Naive B cell (primary cell): ENCODE measurements around the gene RDM1. TPM values are rescaled to one million over a fixed set of nuclear protein-coding genes. Genes with fewer than 3 reads are reported as not detected.
A peak's percentile ranks its signal among the peaks of the same experiment; 100 is the strongest.

Experiments used
- ATAC-seq, 2 donors: fragments of 150-1000 bp; cut with Tn5 transposase; 2 replicates each; pipeline ENCODE4 v1.10.0; 2021; ENCODE audit warnings: low read depth in 2 of 2, mild to moderate bottlenecking in 2 of 2, moderate library complexity in 2 of 2
- DNase-seq: peaks from one replicate; pipeline ENCODE4 v3.0.0; 2022
- H3K27ac Mint-ChIP-seq, 6 donors: one replicate each; pipeline ENCODE4 v1.8.0; 2020 to 2022; ENCODE audit warnings: mild to moderate bottlenecking in 6 of 6, mixed read lengths in 6 of 6, moderate library complexity in 5 of 6, inconsistent platforms in 2 of 6
- H3K27me3 Mint-ChIP-seq, 3 donors: one replicate each; pipeline ENCODE4 v1.8.0; 2021 to 2022; ENCODE audit warnings: mixed read lengths in 3 of 3, mild to moderate bottlenecking in 1 of 3
- H3K36me3 Mint-ChIP-seq, 2 donors: one replicate each; pipeline ENCODE4 v1.8.0; 2020 to 2022; ENCODE audit warnings: mixed read lengths in 2 of 2, inconsistent platforms in 1 of 2, mild to moderate bottlenecking in 1 of 2
- H3K4me1 Mint-ChIP-seq, 3 donors: one replicate each; pipeline ENCODE4 v1.8.0; 2020 to 2022; ENCODE audit warnings: mixed read lengths in 3 of 3, inconsistent platforms in 1 of 3, mild to moderate bottlenecking in 1 of 3, moderate library complexity in 1 of 3
- H3K4me3 Mint-ChIP-seq, 8 donors: one replicate each; pipeline ENCODE4 v1.8.0; 2020 to 2022; ENCODE audit warnings: mild to moderate bottlenecking in 8 of 8, mixed read lengths in 8 of 8, moderate library complexity in 8 of 8, inconsistent platforms in 2 of 8
- H3K9me3 Mint-ChIP-seq, 7 donors: one replicate each; pipeline ENCODE4 v1.8.0; 2020 to 2022; ENCODE audit warnings: mixed read lengths in 7 of 7, mild to moderate bottlenecking in 5 of 7, inconsistent platforms in 2 of 7, moderate library complexity in 1 of 7
- polyA plus RNA-seq, 6 donors: library from polyadenylated mRNA; unstranded; fragments of 300-500 nt; fragmentation: Illumina TruSeq; gene quantifications; one replicate each; pipeline ENCODE4 v1.2.3, GENCODE V29; 2021; ENCODE audit warnings: low read depth in 6 of 6

Gene RDM1, protein sequence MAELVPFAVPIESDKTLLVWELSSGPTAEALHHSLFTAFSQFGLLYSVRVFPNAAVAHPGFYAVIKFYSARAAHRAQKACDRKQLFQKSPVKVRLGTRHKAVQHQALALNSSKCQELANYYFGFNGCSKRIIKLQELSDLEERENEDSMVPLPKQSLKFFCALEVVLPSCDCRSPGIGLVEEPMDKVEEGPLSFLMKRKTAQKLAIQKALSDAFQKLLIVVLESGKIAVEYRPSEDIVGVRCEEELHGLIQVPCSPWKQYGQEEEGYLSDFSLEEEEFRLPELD
- not detected for polyA plus RNA-seq

DNA sequence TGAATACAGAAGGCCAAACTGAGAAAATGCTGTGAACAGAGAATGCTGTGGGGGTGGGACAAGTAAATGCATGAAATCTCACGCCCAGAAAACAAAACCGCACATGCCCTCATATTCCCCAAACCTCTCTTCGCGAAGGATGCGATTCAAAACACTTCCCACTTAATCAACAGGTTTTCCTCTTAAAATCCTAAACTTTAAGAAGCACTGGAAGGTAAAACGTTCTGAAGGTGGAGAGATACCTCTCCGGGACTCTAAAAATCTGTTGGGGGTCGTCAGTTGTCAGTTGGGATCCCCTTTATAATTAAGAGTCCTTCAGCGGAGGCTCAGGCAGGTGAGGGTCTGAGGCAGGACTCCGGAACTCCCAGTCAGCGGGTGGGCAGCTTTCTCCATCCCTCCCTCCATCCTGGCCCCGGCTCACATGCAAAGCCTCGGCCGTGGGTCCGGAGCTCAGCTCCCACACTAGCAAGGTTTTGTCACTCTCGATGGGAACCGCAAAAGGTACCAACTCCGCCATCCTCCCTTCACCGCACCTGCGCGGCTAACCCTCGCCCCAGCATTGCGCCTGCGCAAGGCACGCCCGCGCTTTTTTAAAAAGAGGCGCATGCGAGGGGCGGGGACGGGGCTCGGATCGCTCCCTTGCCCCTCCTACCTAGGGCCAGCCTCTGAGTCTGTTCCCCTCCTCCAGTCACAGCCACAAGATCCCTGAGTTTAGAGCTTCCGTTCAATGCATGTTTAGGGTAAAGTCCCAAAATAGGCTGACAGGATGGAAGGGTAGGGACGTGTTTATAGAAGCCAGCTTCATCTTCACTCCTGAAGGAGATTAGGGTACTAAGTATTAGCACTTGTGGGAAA, at the start of gene RDM1:
RDM1 (minus strand) TSS at position 563 of the 855 bp plus-strand sequence; CDS start at position 517, 46 bp downstream.
- DNase-seq, result peak; percentile 63
- peak; percentile 94 to 95 for ATAC-seq
- H3K4me3 Mint-ChIP-seq, result peak within 1 kb of the TSS; percentile 71 to 91 (median 85)
- no peaks in the 10 kb centered on the region for H3K9me3 Mint-ChIP-seq
- no peaks in the 10 kb centered on the region for H3K36me3 Mint-ChIP-seq
- H3K4me1 Mint-ChIP-seq, result peaks cover 0 to 14% (median 10%) of the 10 kb centered on the region in 3 donors
- peaks cover 3 to 11% (median 5%) of the 10 kb centered on the region in 3 donors for H3K27me3 Mint-ChIP-seq
- peak within 1 kb of the TSS in 4 of 6 donors; percentile 24 to 86 (median 34) for H3K27ac Mint-ChIP-seq

DNA sequence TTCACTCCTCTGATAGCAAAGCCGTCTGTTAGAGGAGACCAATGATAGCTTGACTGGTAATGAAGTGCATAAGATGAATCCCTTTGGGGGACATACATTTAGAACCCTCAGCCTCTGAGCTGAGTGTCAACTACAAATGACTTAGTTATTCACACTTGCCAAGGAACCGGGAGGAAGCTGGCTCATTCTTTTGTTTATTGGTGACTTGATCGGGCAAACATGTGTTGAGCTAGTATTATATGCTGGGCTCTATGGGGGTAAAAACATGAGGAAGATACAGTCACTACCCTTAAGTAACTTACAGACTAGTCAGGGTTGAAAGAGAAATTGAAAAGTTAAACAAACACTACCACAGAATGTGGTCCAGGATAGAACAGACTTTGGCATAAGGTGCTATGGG, 47.8 kb upstream of the RDM1 start:
- Mint-ChIP-seq H3K4me3 (no peak overlapping the region), H3K27ac (no peak overlapping the region), H3K36me3 (no peaks in the 10 kb centered on the region), H3K4me1 (peaks cover 5 to 25% (median 15%) of the 10 kb centered on the region in 3 donors), H3K27me3 (peaks cover 0 to 23% (median 10%) of the 10 kb centered on the region in 3 donors), H3K9me3 (no peaks in the 10 kb centered on the region)
- ATAC-seq (no peak), DNase-seq (no peak)

DNA sequence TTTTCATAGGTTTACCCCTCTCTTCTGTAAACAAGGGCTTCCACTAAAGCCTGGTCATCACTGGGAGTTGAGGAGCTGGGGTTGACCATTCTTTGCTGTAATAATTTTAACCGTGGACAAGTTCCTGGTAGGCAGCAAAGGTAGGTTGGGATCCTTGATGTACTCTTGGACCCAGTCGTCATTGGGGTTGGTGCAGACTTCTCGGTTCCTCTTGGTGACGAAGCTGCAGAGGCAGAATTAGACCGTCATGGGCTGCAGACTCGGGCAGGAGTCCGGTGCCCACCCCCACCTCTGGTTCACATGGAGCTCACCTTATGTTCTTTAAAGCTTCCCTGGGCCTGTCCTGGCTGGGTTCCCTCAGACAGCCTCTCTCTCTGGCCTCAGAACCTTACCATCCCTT, 46.9 kb upstream of the RDM1 start:
- no peak for ATAC-seq

DNA sequence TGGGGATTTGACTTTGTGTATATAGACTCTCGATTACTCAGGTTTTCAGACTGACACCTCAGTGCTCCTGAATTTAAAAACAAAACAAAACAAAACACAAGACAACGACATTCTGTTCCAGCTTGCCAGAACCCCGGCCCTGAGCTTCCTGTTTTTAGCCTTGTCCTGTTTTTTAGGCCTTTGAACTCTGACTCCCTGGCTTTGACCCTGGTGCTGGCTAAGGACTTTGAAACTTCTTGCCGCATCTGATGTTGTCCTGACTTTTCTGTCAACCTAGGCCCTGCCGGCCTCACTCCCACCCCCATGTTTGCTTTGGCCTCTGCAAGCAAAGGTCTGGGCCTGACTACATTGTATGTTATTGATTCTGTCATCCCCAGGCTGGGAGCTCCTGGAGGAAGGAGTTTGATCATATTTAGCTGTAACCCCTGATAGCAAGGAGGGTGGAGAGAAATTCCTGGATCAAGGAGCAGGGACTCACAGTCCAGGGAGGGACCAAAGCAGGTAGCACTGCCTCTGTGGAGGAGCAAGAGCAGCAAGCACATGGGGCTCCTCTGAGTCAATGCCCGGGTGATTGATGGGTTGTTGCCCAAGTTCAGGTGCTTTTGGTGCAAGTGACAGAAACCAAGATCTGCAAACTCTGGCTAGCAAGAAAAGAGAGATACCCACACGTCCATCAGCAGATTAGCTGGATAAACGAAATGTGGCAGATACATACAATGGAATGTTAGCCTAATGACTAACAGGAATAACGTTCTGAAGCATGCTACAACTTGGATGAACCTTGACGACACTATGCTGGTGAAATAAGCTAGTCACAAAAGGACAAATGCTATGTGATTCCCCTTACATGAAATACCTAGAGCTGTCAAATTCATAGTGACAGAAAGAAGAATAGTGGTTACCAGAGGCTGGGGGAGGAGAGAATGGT, 43.0 kb upstream of the RDM1 start:
- no peak for DNase-seq
- Mint-ChIP-seq H3K9me3 (no peaks in the 10 kb centered on the region), H3K4me3 (peak overlapping the region in 1 of 8 donors; percentile 56), H3K27me3 (peaks cover 0 to 7% (median 0%) of the 10 kb centered on the region in 3 donors), H3K27ac (peak overlapping the region in 2 of 6 donors; percentile 21 to 78), H3K4me1 (peaks cover 9 to 16% (median 15%) of the 10 kb centered on the region in 3 donors), H3K36me3 (no peaks in the 10 kb centered on the region)
- ATAC-seq, result no peak

More for the DNA sequence above, 46.9 kb upstream of the RDM1 start:
- H3K27me3 Mint-ChIP-seq, result peaks cover 0 to 23% (median 10%) of the 10 kb centered on the region in 3 donors
- DNase-seq, result no peak
- no peaks in the 10 kb centered on the region for H3K36me3 Mint-ChIP-seq
- H3K4me3 Mint-ChIP-seq, result peak overlapping the region in 1 of 8 donors; percentile 54
- H3K27ac Mint-ChIP-seq, result peak overlapping the region in 2 of 6 donors; percentile 56 to 83
- peaks cover 5 to 23% (median 15%) of the 10 kb centered on the region in 3 donors for H3K4me1 Mint-ChIP-seq
- no peaks in the 10 kb centered on the region for H3K9me3 Mint-ChIP-seq

DNA sequence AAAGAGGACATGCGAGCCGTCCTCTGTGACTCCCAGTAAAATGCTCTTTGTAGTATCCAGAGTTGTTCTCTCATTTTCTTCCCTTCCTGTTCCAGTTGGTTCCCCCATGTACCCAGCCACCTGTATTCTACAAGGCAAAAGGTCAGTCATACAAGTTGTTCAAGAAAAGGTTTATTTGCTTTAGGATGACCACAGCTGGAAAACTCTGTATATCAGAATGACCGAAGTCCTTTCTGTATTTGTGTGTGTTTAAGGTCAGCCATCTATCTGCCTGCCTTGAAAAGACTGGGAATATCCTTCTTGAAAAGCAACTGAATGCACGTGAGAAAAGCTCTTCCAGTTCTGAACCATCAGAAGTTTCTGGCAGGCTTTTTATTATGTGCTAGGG, 42.4 kb upstream of the RDM1 start:
- no peak for ATAC-seq

DNA sequence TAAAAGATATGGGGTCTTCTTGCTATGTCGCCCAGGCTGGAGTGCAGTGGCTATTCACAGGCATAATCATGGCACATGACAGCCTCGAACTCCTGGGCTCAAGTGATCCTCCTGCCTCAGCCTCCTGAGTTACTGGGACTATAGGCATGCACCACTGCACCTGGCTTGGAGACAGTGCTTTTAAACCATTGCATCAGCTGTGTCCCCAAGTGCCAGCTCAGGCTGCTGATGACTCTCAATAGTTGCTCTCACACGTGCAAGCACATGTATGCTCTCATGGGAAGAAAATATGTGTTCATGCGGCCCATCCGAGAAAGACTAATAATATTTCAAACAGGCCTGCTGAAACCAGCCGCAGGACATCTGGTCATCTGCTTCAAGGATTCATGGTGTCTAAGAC, 42.0 kb upstream of the RDM1 start:
- H3K27ac Mint-ChIP-seq, result peak overlapping the region in 1 of 6 donors; percentile 63
- no peaks in the 10 kb centered on the region for H3K27me3 Mint-ChIP-seq
- no peak overlapping the region for H3K4me3 Mint-ChIP-seq
- H3K4me1 Mint-ChIP-seq, result peaks cover 9 to 16% (median 15%) of the 10 kb centered on the region in 3 donors
- no peak for DNase-seq
- no peaks in the 10 kb centered on the region for H3K36me3 Mint-ChIP-seq
- no peaks in the 10 kb centered on the region for H3K9me3 Mint-ChIP-seq
- no peak for ATAC-seq

More for the DNA sequence above, 42.4 kb upstream of the RDM1 start:
- Mint-ChIP-seq H3K9me3 (no peaks in the 10 kb centered on the region), H3K36me3 (no peaks in the 10 kb centered on the region), H3K4me3 (no peak overlapping the region), H3K27ac (peak overlapping the region in 2 of 6 donors; percentile 2 to 21), H3K27me3 (peaks cover 0 to under 1% (median 0%) of the 10 kb centered on the region in 3 donors), H3K4me1 (peaks cover 9 to 16% (median 15%) of the 10 kb centered on the region in 3 donors)
- DNase-seq, result no peak

DNA sequence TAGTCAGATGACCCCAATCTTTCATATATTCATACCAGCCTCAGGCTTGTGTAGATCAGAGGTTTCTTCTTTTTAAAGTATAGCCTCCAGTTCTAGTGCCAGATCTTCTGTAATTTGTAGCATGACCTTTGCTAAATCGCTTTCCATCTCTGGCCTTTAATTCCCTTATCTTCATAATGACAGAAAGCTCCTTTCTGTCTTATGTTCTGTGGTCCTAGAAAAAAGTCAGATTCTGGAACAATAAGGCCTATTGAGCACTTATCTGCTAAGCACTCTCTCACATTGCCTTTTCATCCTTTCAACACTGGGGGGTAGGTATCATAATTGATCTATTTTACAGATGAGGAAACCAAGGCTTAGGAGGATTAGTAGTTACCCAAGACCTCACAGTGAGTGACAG, 41.5 kb upstream of the RDM1 start:
- Mint-ChIP-seq H3K27ac (no peak overlapping the region), H3K4me1 (peaks cover 9 to 16% (median 15%) of the 10 kb centered on the region in 3 donors), H3K27me3 (no peaks in the 10 kb centered on the region), H3K9me3 (no peaks in the 10 kb centered on the region), H3K36me3 (no peaks in the 10 kb centered on the region), H3K4me3 (no peak overlapping the region)
- ATAC-seq, result no peak
- no peak for DNase-seq

DNA sequence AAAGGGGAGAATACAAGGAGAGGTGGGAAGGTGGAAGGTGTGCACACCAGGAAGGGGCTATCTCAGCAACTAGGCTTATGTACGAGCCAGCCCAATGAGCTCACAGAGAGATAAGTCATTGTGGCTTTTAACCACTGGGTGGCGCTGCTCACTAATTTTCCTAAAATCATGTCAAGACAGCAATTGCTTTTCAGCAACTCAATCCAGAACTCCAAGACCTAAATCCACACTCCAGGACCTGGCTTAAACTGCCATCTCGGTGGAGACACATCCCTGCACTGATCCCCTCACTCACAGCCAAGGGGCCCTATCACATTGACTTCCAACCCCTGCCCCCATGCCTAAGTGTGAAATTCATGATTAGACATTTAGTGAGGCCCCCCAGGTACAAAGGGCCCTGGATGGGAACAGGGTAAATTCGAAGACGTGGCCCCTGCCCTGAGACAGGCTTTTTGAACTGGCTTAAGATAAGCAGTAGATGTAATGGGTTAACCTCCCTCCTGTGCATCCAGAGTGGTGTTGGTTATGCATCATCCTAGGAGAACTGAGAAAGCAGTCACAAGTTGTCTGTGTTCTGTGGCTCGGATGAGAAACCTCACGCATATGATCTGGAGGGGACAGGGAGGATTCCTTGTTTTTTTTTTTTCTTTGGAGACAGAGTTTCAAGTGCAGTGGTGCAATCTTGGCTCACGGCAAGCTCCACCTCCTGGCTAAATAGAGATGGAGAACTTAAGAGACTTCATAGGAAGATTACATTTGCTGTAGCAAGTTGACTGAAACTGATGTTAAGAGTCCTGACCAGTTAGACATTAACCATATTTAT, 39.2 kb upstream of the RDM1 start:
- Mint-ChIP-seq H3K36me3 (no peaks in the 10 kb centered on the region), H3K4me3 (no peak overlapping the region), H3K27ac (no peak overlapping the region)

DNA sequence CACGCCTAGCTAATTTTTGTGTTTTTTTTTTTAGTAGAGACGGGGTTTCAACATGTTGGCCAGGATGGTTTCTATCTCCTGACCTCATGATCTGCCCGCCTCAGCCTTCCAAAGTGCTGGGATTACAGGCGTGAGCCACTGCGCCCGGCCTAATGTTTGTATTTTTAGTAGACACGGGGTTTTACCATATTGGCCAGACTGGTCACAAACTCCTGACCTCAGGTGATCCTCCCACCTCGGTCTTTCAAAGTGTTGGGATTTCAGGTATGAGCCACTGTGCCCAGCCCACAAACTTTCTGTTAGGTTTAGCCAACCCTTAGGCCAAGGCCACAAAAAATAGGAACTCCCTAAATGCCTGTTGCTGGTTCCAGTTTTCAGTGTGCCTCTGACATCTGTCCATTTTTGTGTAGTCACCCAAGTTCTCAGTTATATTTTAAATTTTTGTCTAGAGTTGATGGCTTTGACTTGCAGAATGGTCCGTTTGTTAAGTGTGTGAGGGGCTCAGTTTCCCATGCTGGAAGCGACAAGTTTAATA, 38.0 kb upstream of the RDM1 start:
- no peaks in the 10 kb centered on the region for H3K9me3 Mint-ChIP-seq
- no peak overlapping the region for H3K27ac Mint-ChIP-seq
- no peak for DNase-seq
- H3K4me3 Mint-ChIP-seq, result no peak overlapping the region
- H3K27me3 Mint-ChIP-seq, result peaks cover 0 to 16% (median under 1%) of the 10 kb centered on the region in 3 donors
- no peak for ATAC-seq
- peaks cover 5 to 6% (median 5%) of the 10 kb centered on the region in 3 donors for H3K4me1 Mint-ChIP-seq
- H3K36me3 Mint-ChIP-seq, result no peaks in the 10 kb centered on the region

More for the DNA sequence above, 39.2 kb upstream of the RDM1 start:
- Mint-ChIP-seq H3K27me3 (peaks cover 0 to 6% (median 0%) of the 10 kb centered on the region in 3 donors), H3K9me3 (no peaks in the 10 kb centered on the region), H3K4me1 (peaks cover 5 to 6% (median 5%) of the 10 kb centered on the region in 3 donors)
- ATAC-seq (peak; percentile 45 to 70), DNase-seq (peak; percentile 61)

DNA sequence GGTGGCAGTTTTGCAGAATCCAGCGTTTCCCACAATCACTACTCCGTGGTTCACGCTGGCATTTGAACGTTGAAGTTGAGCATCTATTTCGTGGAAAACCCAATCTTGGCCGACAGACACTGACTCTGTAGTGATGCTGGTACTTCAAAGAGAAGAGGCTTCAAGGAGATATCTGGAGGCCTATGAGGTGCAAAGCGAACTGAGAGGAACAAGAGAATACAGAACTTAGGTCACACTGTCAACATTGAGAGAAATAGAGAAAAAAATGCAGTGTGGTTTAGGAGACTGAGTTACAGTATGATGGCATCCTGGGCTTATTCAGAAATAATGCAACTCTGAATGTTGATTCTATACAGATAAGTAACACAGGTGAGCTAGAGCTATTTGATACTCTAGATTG, 34.7 kb upstream of the RDM1 start:
- H3K27ac Mint-ChIP-seq, result no peak overlapping the region
- peaks cover 4 to 26% (median 15%) of the 10 kb centered on the region in 3 donors for H3K27me3 Mint-ChIP-seq
- H3K4me1 Mint-ChIP-seq, result peaks cover 3 to 6% (median 5%) of the 10 kb centered on the region in 3 donors
- no peaks in the 10 kb centered on the region for H3K36me3 Mint-ChIP-seq
- DNase-seq, result no peak
- H3K4me3 Mint-ChIP-seq, result no peak overlapping the region
- no peaks in the 10 kb centered on the region for H3K9me3 Mint-ChIP-seq
- ATAC-seq, result no peak

DNA sequence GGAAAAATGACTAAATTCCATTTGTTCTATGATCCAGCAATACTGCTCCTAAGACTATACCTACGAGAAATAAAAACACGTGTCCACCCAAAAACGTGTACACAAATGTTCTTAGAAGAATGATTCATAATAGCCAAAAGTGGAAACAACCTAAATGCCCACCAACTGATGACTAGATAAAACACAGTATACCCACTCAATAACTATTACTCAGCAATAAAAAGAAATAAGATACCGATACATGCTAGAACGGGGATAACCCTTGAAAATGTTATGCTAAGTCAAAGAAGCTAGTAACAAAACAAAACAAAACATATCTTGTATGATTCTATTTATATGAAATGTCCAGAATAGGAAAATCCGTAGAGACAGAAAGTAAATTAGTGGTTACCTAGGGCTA, 33.1 kb upstream of the RDM1 start:
- Mint-ChIP-seq H3K9me3 (no peaks in the 10 kb centered on the region), H3K4me3 (no peak overlapping the region), H3K36me3 (no peaks in the 10 kb centered on the region), H3K27me3 (peaks cover 7 to 28% (median 24%) of the 10 kb centered on the region in 3 donors), H3K4me1 (no peaks in the 10 kb centered on the region), H3K27ac (no peak overlapping the region)
- ATAC-seq (no peak), DNase-seq (no peak)

DNA sequence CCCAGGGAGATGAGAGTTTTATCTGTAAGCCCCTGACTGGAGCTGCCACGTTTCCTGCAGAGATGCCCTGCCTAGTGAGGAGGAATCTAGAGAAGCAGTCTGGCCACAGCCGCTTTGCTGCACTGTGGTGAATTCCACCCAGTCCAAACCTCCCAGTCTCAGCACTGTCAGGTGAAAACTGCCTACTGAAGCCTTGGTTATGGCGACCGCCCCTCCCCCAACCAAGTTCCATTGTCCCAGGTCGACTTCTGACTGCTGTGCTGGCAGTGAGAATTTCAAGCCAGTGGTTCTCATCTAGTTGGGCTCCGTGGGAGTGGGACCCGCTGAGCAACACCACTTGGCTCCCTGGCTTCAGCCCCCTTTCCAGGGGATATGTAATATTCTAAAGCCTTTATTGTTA, 23.1 kb upstream of the RDM1 start:
- Mint-ChIP-seq H3K4me3 (no peak overlapping the region), H3K36me3 (no peaks in the 10 kb centered on the region), H3K4me1 (no peaks in the 10 kb centered on the region), H3K9me3 (peaks cover 0 to 7% (median 3%) of the 10 kb centered on the region in 7 donors), H3K27me3 (peaks cover 26 to 45% (median 35%) of the 10 kb centered on the region in 3 donors), H3K27ac (no peak overlapping the region)
- DNase-seq (no peak), ATAC-seq (no peak)
